Suppressor macrophage treated with lipopolysaccharide for 4 hours (primary cell): ENCODE measurements around the gene AHI1.

Experiments used
- DNase-seq: peaks from one replicate; pipeline ENCODE4 v3.0.0-alpha.2; 2020

Gene AHI1

GRCh38 chr6:135323979-135324378, 173.6 kb downstream of the AHI1 start:
- DNase-seq, result no peak

- DNase-seq, result no peak
These were observed 174.3 kb downstream of the AHI1 start for GRCh38 chr6:135323202-135323668.

- no peak for DNase-seq
These were observed 174.9 kb downstream of the AHI1 start for GRCh38 chr6:135322427-135323201.

GRCh38 chr6:135320721-135321621, 176.6 kb downstream of the AHI1 start:
- no peak for DNase-seq

- DNase-seq, result no peak
These were observed 177.7 kb downstream of the AHI1 start for GRCh38 chr6:135319819-135320218.

GRCh38 chr6:135318738-135319469, 178.6 kb downstream of the AHI1 start:
- DNase-seq, result no peak

- no peak for DNase-seq
These were observed 183.0 kb downstream of the AHI1 start for GRCh38 chr6:135314543-135314942.

GRCh38 chr6:135311446-135312200, 185.9 kb downstream of the AHI1 start:
- DNase-seq, result no peak

GRCh38 chr6:135310291-135310690, 187.2 kb downstream of the AHI1 start:
- peak; percentile 33 for DNase-seq

GRCh38 chr6:135306740-135307420, 190.7 kb downstream of the AHI1 start:
- DNase-seq, result peak; percentile 37

GRCh38 chr6:135306166-135306565, 191.4 kb downstream of the AHI1 start:
- no peak for DNase-seq

GRCh38 chr6:135305684-135306083, 191.9 kb downstream of the AHI1 start:
- DNase-seq, result peak; percentile 8

- DNase-seq, result no peak
These were observed 192.7 kb downstream of the AHI1 start for GRCh38 chr6:135304883-135305282.

- no peak for DNase-seq
These were observed 196.2 kb downstream of the AHI1 start for GRCh38 chr6:135301304-135301703.

- DNase-seq, result no peak
These were observed 197.0 kb downstream of the AHI1 start for GRCh38 chr6:135300576-135300975.

GRCh38 chr6:135299256-135299655, 198.3 kb downstream of the AHI1 start:
- no peak for DNase-seq

- no peak for DNase-seq
These were observed 199.1 kb downstream of the AHI1 start for GRCh38 chr6:135298455-135298854.

GRCh38 chr6:135296715-135297114, 200.8 kb downstream of the AHI1 start:
- DNase-seq, result no peak

GRCh38 chr6:135295085-135295484, 202.5 kb downstream of the AHI1 start:
- no peak for DNase-seq

- DNase-seq, result no peak
These were observed 206.1 kb downstream of the AHI1 start for GRCh38 chr6:135291288-135292076.

- no peak for DNase-seq
These were observed 207.7 kb downstream of the AHI1 start for GRCh38 chr6:135289816-135290215.
